ENCODE data around the gene MED31. TPM values are rescaled to one million over a fixed set of nuclear protein-coding genes. Genes with fewer than 3 reads are reported as not detected.

MED31 gene
- total RNA-seq, 6 experiments from 2014 or later = 19.5 to 23.9 (median 20.0) TPM

DNA sequence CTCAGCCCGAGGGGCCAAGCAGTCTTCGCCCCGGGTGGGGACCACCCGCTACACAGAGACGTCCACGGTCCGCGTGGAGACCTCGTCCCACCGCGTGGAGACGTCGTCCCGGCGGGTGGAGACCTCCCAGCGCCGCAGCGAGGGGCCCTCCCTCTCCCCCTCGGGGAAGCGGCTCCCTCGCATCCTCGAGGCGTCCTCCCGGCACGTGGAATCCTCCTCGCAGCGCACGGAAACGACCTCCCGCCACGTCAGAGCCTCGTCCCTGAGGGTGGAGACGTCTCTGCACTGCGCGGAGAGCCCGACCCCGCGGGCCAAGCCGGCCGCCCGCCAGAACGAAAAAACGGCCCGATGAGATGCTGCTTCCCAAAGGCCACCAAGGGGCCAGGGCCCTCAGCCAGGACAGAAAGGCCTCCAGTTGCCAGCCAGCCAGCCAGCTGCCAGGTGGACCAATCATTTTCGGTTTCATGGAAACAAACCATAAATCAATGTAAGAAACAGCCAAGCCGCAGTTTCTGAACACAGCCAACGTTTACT is 581 bp upstream of the MED31 start:
- no peak for DNase-seq
- Mint-ChIP-seq H3K4me3 (peak overlapping the region; percentile 97), H3K27me3 (ENCODE audit: insufficient read depth) (peaks cover 11% of the 10 kb centered on the region), H3K36me3 (ENCODE audit: low read depth) (peaks cover 35% of the 10 kb centered on the region), H3K4me1 (ENCODE audit: low read depth) (peaks cover 49% of the 10 kb centered on the region), H3K27ac (peak overlapping the region; percentile 29; the same call in 1 of the 2 replicates), H3K9me3 (no peaks in the 10 kb centered on the region)
- TF ChIP-seq, protein P1, sequence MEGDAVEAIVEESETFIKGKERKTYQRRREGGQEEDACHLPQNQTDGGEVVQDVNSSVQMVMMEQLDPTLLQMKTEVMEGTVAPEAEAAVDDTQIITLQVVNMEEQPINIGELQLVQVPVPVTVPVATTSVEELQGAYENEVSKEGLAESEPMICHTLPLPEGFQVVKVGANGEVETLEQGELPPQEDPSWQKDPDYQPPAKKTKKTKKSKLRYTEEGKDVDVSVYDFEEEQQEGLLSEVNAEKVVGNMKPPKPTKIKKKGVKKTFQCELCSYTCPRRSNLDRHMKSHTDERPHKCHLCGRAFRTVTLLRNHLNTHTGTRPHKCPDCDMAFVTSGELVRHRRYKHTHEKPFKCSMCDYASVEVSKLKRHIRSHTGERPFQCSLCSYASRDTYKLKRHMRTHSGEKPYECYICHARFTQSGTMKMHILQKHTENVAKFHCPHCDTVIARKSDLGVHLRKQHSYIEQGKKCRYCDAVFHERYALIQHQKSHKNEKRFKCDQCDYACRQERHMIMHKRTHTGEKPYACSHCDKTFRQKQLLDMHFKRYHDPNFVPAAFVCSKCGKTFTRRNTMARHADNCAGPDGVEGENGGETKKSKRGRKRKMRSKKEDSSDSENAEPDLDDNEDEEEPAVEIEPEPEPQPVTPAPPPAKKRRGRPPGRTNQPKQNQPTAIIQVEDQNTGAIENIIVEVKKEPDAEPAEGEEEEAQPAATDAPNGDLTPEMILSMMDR (IDR thresholded peaks at IDR 0.05) = no peak

DNA sequence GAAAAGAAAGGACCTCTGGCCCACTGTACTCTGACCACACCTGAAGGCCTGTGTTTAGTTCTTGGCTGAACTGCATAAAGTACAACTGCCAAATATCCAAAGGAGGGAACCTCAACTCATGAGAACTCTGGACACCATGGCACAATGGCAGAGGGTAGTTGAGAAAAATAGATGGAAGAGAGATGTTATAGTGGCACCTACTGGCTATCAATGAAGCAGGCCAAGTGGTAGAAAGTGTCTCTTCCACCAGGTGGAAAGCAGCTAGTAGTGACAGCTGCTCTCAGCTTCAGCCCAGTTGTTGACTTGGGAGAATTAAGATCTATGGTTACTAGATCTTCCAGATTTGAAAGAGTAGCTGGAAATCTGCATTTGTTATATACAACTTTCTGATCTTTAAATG is 3.2 kb downstream of the MED31 start:
- H3K4me1 Mint-ChIP-seq (ENCODE audit: low read depth) = peaks cover 56% of the 10 kb centered on the region
- H3K27me3 Mint-ChIP-seq (ENCODE audit: insufficient read depth) = no peaks in the 10 kb centered on the region; the same call in 1 of the 2 replicates
- H3K27ac Mint-ChIP-seq = peak overlapping the region; percentile 54
- H3K9me3 Mint-ChIP-seq = no peaks in the 10 kb centered on the region
- H3K4me3 Mint-ChIP-seq = no peak overlapping the region; the same call in 1 of the 2 replicates
- peaks cover 35% of the 10 kb centered on the region for H3K36me3 Mint-ChIP-seq (ENCODE audit: low read depth)
- TF ChIP-seq, protein P1 (IDR thresholded peaks at IDR 0.05) = peak; percentile 61
- peak; percentile 22 for DNase-seq

DNA sequence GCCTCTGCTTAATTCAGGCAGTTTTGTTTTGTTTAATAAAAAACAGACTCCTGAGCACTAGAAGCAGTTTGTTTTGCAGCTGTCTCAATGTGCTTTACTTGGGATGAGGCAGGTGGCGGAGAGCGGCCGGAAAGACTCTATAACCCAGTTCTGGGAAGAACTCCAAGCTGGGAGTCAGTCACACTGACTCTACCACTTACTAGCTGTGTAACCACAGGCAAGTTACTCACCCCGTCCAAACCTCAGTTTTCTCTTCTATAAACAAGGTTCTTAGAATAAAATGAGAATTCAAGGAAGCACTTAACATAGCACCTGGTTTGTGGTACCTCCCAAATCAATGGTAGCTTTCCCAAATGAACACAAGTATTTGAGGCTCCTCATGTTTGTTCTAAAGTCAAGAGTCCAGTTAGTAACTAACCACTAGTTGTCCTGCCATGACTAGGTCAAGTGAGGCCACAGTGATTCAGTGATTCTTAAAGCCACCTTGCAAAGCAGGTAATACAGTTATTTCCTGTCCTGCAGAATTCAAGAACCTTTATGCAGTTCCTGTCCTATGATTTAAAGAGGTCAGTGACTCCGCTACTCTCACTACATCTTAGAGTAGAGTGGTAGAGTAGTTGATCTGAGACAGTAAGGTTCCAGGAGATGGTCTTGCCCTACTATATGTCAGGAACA is 7.8 kb downstream of the MED31 start:
- TF ChIP-seq, protein P1 (IDR thresholded peaks at IDR 0.05) = no peak
- H3K36me3 Mint-ChIP-seq (ENCODE audit: low read depth) = peaks cover 30% of the 10 kb centered on the region
- peak overlapping the region; percentile 46; the same call in 1 of the 2 replicates for H3K27ac Mint-ChIP-seq
- no peaks in the 10 kb centered on the region for H3K9me3 Mint-ChIP-seq
- no peak for DNase-seq
- H3K27me3 Mint-ChIP-seq (ENCODE audit: insufficient read depth) = peaks cover 8% of the 10 kb centered on the region
- H3K4me1 Mint-ChIP-seq (ENCODE audit: low read depth) = peaks cover 57% of the 10 kb centered on the region
- no peak overlapping the region; the same call in 1 of the 2 replicates for H3K4me3 Mint-ChIP-seq

DNA sequence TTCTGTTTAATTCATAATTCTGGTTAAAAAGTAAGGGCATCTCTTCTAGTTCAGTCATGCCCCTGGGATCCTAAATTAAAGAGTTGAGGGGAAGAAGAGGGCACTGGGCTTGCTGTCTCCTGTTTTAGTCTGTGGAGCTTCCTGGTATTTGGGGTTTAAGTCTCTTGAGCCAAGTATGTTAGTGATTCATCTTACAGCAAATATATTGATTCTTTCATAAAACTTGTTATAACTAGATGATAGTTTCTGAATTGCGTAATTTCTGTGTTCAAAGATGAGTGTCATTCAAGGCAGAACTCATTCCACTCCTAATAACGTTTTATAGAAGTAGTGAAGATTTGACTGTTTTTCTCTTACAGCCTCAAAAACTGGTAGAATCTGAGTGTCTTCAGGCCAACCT is 8.8 kb downstream of the MED31 start:
- H3K27ac Mint-ChIP-seq = peak overlapping the region; percentile 78
- peaks cover 8% of the 10 kb centered on the region for H3K27me3 Mint-ChIP-seq (ENCODE audit: insufficient read depth)
- H3K4me3 Mint-ChIP-seq = peak overlapping the region; percentile 96
- H3K36me3 Mint-ChIP-seq (ENCODE audit: low read depth) = peaks cover 20% of the 10 kb centered on the region
- no peaks in the 10 kb centered on the region for H3K9me3 Mint-ChIP-seq
- TF ChIP-seq, protein P1 (IDR thresholded peaks at IDR 0.05) = no peak
- DNase-seq = no peak
- H3K4me1 Mint-ChIP-seq (ENCODE audit: low read depth) = peaks cover 47% of the 10 kb centered on the region

DNA sequence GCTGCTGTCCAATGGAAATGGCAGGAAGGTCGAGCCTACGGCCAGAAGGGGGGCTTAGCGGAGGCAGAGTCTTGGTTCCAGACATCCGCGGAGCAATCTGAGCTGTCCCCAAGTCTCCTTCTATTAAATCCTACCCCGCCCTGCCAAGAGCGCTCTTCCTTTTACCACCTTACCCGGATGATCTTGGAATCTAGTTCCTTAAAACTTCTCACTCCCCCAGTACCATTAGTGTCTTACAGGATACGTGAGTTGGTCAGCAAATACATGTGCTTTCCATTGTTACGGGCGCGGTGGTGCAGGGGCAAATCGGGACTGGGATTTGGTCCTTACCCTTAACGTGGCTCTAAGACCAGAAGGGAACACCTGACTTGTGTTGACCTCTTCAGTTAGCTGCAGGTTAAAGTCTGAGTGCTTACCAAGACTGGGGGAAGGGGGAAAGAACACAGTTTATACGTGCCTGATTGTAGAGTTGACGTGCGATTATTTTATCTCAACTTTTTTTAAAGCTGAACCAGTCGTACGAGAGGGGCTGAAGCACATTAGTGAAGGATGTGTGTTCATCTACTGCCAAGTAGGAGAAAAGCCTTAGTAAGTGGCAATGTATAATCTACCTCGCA is 10.1 kb downstream of the MED31 start:
- TF ChIP-seq, protein P1 (IDR thresholded peaks at IDR 0.05) = 0 out of 2 replicates have a peak, but pooled peaks have one; percentile 16
- DNase-seq = no peak
- H3K27me3 Mint-ChIP-seq (ENCODE audit: insufficient read depth) = peaks cover 8% of the 10 kb centered on the region
- H3K4me3 Mint-ChIP-seq = peak overlapping the region; percentile 96
- H3K4me1 Mint-ChIP-seq (ENCODE audit: low read depth) = peaks cover 47% of the 10 kb centered on the region
- H3K9me3 Mint-ChIP-seq = no peaks in the 10 kb centered on the region
- peaks cover 20% of the 10 kb centered on the region for H3K36me3 Mint-ChIP-seq (ENCODE audit: low read depth)
- peak overlapping the region; percentile 97 for H3K27ac Mint-ChIP-seq

Data from HFFc6 (cell line).